ENCODE measurements around the gene LRRC25. TPM values are rescaled to one million over a fixed set of nuclear protein-coding genes. Genes with fewer than 3 reads are reported as not detected.
A peak's percentile ranks its signal among the peaks of the same experiment; 100 is the strongest.
"Not testable (repeated sequence)": the region's sequence is repeated elsewhere in the genome, so short reads cannot be mapped to it uniquely, and the experiment has no call there.

The LRRC25 gene
- total RNA-seq, 1 experiment from 2014 or later, result not detected

GRCh38 chr19:18408053-18408476 is 10.6 kb upstream of the LRRC25 start:
- no peak for DNase-seq (ENCODE audit: low read depth)

GRCh38 chr19:18406749-18407148 is 9.3 kb upstream of the LRRC25 start:
- DNase-seq (ENCODE audit: low read depth), result no peak

- DNase-seq (ENCODE audit: low read depth), result not testable (repeated sequence)
Measured at GRCh38 chr19:18405754-18406153, 8.3 kb upstream of the LRRC25 start.

- not testable (repeated sequence) for DNase-seq (ENCODE audit: low read depth)
Measured at GRCh38 chr19:18402455-18403248, 5.2 kb upstream of the LRRC25 start.

GRCh38 chr19:18401580-18402112 is 4.2 kb upstream of the LRRC25 start:
- DNase-seq (ENCODE audit: low read depth), result peak; percentile 56

- DNase-seq (ENCODE audit: low read depth), result peak; percentile 28
Measured at GRCh38 chr19:18399008-18399407, 1.6 kb upstream of the LRRC25 start.

- DNase-seq (ENCODE audit: low read depth), result no peak
Measured at GRCh38 chr19:18396471-18397241, 766 bp downstream of the LRRC25 start.

GRCh38 chr19:18393836-18394235 is 3.6 kb downstream of the LRRC25 start:
- DNase-seq (ENCODE audit: low read depth), result no peak

GRCh38 chr19:18392926-18393325 is 4.5 kb downstream of the LRRC25 start:
- DNase-seq (ENCODE audit: low read depth), result no peak

GRCh38 chr19:18392417-18392816 is 5.0 kb downstream of the LRRC25 start:
- DNase-seq (ENCODE audit: low read depth), result peak; percentile 71

- DNase-seq (ENCODE audit: low read depth), result no peak
Measured at GRCh38 chr19:18391509-18392075, 5.8 kb downstream of the LRRC25 start.

- peak; percentile 52 for DNase-seq (ENCODE audit: low read depth)
Measured at GRCh38 chr19:18390065-18390907, 7.1 kb downstream of the LRRC25 start.

GRCh38 chr19:18389726-18390064 is 7.7 kb downstream of the LRRC25 start:
- no peak for DNase-seq (ENCODE audit: low read depth)

- DNase-seq (ENCODE audit: low read depth), result no peak
Measured at GRCh38 chr19:18388960-18389725, 8.3 kb downstream of the LRRC25 start.

GRCh38 chr19:18388100-18388959 is 9.1 kb downstream of the LRRC25 start:
- DNase-seq (ENCODE audit: low read depth), result no peak

- DNase-seq (ENCODE audit: low read depth), result no peak
Measured at GRCh38 chr19:18386543-18387271, 10.7 kb downstream of the LRRC25 start.

- DNase-seq (ENCODE audit: low read depth), result peak; percentile 89
Measured at GRCh38 chr19:18385675-18386542, 11.5 kb downstream of the LRRC25 start, which contains the start of gene GDF15. Gene GDF15 (plus strand): TSS chr19:18386158. CDS start chr19:18386190, 32 bp downstream.

- DNase-seq (ENCODE audit: low read depth), result no peak
Measured at GRCh38 chr19:18385359-18385674, 12.1 kb downstream of the LRRC25 start.

Data from HT1080 (cell line).